ENCODE data around the gene C11orf98.
"Not testable (repeated sequence)": the region's sequence is repeated elsewhere in the genome, so short reads cannot be mapped to it uniquely, and the experiment has no call there.

The C11orf98 gene

GRCh38 chr11:62648967-62649364 lies 16.0 kb downstream of the C11orf98 start:
- DNase-seq, result no peak

GRCh38 chr11:62648185-62648966 lies 16.6 kb downstream of the C11orf98 start:
- DNase-seq, result no peak

- no peak for DNase-seq
These were observed 17.4 kb downstream of the C11orf98 start for GRCh38 chr11:62647609-62648005.

GRCh38 chr11:62646825-62647608 lies 18.0 kb downstream of the C11orf98 start:
- DNase-seq, result no peak

GRCh38 chr11:62645946-62646824 lies 18.8 kb downstream of the C11orf98 start, which contains the start of gene GANAB:
Gene GANAB (minus strand): TSS chr11:62646613. CDS start chr11:62646599, 14 bp downstream.
- DNase-seq, result peak; percentile 99

GRCh38 chr11:62645671-62645945 lies 19.4 kb downstream of the C11orf98 start:
- DNase-seq, result no peak

GRCh38 chr11:62644220-62644619 lies 20.8 kb downstream of the C11orf98 start:
- no peak for DNase-seq

- DNase-seq, result no peak
These were observed 32.5 kb downstream of the C11orf98 start for GRCh38 chr11:62632492-62632891.

- no peak for DNase-seq
These were observed 37.3 kb downstream of the C11orf98 start for GRCh38 chr11:62627713-62628112.

GRCh38 chr11:62622476-62623089 lies 42.4 kb downstream of the C11orf98 start:
- DNase-seq, result no peak

- DNase-seq, result peak; percentile 98
These were observed 43.2 kb downstream of the C11orf98 start, which contains the start of gene B3GAT3 for GRCh38 chr11:62621567-62622470. Gene B3GAT3 (minus strand): TSS chr11:62621986. CDS start chr11:62621947, 39 bp downstream.

GRCh38 chr11:62621027-62621566 lies 43.9 kb downstream of the C11orf98 start:
- no peak for DNase-seq

GRCh38 chr11:62616957-62617356 lies 48.1 kb downstream of the C11orf98 start:
- not testable (repeated sequence) for DNase-seq

- DNase-seq, result no peak
These were observed 49.5 kb downstream of the C11orf98 start for GRCh38 chr11:62615521-62615920.

- DNase-seq, result no peak
These were observed 50.7 kb downstream of the C11orf98 start for GRCh38 chr11:62614275-62614674.

GRCh38 chr11:62613291-62613778 lies 51.7 kb downstream of the C11orf98 start:
- no peak for DNase-seq
